ENCODE measurements around the gene AUTS2.
A peak's percentile ranks its signal among the peaks of the same experiment; 100 is the strongest.

AUTS2 gene

DNA sequence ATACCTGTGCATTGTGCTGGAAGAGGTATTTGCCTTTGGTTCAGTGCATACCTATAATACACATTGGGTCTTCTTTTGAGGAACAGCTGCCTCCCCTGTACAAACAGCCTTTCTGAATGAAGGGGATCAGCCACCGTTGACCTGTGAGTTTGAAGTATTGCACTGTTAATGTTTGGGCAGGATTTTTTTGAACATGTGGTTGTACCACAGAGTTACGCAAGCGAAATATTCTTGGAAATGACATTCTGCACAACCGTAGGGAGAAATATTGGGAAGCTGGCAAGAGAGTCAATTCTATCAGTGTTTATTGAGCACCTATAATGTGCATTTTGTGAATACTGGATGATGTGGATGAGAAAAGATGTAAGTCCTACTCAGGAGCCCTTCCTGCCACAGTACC lies 270.6 kb downstream of the AUTS2 start:
- no peak for DNase-seq

DNA sequence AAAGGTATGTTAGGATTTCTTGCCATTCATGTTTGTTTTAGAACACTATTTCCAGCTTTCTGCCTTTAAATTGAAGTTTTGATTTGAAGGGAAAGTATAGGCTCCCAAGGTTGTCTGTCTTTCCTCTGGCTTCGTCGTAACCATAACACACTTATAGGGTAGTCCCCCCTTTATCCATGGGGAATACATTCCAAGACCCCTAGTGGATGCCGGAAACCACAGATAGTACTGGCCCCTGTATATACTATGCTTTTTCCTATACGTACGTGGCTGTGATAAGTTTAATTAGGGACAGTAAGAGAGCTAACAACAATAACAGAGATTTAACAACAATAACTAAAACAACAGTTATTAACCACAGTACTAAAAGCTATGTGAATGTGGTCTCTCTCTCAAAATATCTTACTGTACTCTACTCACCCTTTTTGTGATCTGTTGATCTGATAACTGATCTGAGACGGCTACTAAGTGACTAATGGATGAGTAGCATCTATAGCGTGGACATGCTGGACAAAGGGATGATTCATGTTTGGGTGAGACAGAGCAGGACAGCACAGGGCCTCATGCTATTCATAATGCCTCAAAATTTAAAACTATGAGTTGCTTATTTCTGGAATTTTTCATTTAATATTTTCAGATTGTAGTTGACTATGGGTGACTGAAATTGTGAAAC lies 273.1 kb downstream of the AUTS2 start:
- DNase-seq: no peak

DNA sequence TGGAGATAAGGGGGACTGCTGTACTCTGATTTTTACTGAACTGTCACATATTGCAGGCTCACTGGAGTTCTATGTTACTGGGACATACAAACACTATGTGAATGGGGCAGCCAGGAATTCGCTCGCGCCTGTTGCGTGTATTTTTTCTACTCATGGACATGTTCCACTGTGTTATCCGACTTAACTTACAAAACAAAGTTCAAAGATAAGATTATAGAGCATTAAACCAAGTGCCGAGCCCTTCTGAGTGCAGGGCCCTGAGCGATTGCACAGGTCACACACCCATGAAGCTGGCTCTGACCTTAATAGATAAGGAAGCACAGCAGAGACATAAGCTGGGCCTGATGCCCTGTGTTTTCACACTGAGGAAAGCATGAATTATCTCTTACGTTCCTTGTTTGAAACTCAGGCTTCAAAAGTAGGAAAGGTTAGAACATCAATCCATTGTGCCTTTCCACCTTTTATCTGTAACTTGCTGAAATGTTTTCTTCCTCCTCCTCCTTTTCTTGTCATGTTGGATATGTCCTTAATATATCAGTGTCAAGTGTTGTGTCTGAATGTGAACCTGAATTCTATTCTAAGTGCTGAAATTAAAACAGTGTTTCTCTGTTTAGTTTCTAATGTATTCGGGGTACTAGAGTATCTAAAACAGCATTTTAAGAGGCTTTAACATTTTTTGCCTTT lies 273.8 kb downstream of the AUTS2 start:
- no peak for DNase-seq

DNA sequence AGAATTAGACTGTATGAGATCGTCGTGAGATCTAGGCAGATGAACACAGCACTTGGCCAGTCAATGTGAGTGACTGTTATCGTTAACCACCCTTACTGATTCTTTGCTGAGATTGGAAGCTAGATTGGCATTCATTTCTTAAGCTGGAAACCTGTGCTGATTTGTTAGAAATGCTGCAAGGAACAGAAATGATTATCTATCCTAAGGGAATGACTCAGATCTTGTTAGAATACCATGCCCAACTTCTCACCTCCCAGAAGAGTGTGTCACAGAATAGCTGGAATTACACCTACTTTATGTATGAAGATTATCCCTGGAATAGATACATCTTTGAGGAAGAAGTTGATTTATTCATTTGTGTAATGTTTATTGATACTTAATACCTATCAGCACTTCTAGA lies 275.2 kb downstream of the AUTS2 start:
- DNase-seq: no peak

DNA sequence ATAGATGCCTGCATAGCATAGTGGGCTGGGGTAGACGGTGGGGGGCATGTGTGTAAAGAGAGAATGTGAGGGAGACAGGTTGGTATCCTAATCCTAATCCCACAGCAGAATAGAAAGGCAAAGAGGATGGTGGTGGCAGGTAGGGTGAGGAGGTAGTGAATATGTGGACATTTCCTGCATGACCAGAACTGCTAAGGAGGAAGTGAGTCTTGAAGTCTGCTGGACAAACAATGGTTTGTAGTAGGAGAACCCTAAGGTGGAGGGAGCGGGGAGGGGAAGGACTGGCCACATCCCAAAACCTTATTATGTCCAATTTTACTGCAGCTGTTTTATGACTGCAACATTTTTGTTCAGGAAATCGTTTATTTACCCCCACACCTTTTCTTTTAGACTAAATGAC lies 279.7 kb downstream of the AUTS2 start:
- DNase-seq: no peak

DNA sequence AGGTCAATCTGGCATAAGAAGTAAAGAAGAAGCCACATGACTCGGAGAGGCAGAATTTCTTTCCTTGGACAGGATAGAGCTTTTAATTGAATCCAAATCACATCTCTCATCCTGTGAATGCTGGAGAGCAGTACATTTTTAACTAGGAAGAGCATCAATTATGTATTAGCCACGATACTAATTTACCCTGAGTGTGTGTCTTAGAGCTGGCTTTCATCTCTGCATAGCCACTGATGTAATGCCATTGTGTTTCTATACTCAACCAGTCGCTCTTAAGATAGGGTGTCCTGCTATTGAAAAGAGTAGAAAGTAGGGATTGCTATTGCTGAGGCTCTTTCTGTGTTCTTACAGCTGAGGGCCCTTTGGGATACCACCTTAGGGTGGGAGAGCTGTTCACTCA lies 280.3 kb downstream of the AUTS2 start:
- no peak for DNase-seq

DNA sequence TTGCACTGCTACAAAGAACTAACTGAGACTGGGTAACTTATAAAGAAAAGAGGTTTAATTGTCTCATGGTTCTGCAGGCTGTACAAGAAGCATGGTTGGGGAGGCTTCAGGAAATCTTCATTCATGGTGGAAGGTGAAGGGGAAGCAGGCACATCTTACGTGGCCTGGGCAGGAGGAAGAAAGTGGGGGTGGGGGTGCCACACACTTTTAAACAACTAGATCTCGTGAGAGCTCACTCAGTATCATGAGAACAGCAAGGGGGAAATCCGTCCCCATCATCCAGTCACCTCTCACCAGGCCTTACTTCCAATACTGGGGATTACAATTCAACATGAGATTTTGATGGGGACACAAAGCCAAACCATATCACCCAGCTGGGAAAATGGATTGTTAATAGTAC lies 281.7 kb downstream of the AUTS2 start:
- no peak for DNase-seq

DNA sequence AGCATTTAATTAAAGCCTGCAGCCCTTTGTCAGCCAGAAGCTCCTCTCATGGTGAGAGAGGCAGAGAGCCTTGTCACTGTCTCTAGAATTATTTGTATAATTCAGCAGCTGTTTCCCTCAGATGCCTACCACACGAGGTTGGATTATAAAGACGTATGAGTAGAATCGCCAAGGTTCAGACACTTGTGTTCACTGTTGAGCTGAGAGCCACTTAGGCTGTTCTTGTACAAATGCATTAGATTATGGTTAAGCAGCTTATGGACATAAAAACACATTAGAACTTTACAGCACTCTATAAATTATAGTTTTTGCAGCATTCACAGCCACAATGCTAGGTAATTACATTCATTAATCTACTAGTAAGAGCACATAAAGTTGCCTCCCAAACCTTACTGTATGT lies 282.6 kb downstream of the AUTS2 start:
- peak; percentile 98 for DNase-seq

DNA sequence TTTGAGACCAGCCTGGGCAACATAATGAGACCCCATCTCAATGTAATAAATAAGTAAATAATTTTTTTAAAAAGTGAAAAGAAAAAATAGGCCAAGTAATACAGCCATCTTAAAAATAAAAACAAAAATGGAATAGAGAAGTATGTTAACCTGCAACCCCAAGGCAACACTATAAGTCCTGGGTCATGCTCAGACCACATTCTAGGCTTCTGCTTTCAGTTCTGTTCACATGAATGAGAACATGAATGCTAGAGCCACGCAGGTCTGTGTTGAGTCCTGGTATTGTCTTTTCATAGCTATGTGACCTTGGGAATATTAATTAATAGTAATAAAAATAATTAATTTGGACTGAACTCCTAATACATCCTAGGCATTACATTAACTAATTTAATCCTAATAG lies 284.0 kb downstream of the AUTS2 start:
- DNase-seq: no peak

DNA sequence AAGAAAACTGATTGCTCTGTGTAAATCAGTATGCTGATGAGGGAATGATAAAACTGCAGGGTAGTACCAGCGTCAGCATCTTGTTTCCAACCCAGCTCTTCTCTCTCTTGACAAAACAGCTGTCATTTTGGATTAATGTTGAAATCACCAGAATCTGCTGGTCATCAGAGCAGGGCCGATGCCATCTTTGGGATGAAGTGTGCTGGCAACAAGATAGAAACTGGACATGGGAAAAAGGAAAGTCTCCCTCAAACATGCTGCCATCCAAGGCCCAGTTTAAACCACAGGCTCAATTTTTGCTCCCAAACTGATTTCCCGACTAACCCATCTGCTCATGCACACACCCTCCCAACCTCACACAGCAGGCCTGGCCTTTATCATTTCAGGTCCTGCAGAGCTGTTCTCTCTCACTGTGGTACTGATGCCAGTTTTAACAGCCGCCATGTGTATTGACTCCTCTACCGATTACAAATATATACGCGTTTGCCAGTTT lies 285.2 kb downstream of the AUTS2 start:
- no peak for DNase-seq

DNA sequence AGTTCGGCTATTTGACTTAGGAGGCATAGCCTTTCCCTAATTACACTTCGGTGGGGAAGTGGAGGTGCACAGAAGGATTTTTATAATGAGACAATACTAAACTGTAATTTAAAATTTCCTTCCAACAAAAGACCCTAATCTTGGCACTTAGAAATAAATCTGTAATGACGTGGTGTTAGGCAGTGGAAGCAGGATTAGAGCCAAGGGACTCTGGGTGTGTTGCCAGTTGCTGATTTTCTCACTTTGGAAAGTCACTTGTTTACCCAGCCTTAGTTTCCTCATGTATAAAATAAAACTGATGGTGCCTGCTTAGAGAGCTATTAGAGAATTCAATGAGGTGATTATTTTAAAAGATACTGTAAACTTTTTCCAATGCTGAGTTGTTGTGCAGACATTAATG lies 287.2 kb downstream of the AUTS2 start:
- no peak for DNase-seq

DNA sequence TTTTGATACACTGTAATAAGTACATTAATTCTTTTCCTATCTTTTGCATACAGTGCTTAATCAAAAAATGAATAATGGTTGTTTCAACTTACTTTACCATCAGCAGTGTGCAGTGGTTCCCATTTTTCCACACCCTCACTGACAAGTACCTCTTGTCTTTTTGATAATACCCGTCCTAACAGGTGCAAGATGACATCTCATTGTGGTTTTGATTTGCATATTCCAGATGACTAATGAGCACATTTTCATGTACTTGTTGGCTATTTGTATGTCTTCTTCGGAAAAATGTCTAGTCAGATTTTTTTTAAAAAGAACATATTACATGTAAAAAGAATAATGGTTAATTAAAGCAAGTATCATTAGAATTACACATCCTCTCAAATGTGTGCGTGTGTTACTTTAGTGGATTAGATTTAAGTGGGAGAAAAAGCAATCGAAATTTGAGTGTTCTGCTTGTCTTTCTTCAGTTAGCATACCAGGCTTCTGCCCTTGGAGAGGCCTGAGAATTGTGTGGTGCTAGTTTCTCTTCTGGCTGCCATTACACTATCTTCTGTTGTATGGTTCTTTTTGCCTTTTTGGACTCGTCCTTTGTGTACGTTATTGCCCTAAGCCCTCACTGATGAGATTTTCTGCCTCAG lies 291.2 kb downstream of the AUTS2 start:
- DNase-seq: no peak

DNA sequence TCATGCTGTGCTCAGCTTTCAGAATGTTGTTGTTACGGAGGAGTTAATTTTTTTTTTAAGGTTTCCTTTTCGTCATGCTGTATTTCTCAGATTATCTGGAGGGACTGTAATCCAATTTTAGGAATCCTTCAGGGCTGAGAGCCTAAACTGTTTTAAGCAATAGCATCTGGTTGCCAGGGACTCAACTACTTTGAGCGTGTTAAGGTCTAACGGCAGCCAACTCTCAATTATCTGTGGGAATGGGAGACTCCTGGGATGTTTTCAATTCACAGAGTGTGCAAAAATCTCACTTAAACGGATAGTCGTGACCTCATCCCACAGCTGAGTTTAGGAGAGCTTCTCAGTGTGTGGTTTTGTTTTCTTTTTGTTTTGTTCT lies 291.7 kb downstream of the AUTS2 start:
- DNase-seq: no peak

DNA sequence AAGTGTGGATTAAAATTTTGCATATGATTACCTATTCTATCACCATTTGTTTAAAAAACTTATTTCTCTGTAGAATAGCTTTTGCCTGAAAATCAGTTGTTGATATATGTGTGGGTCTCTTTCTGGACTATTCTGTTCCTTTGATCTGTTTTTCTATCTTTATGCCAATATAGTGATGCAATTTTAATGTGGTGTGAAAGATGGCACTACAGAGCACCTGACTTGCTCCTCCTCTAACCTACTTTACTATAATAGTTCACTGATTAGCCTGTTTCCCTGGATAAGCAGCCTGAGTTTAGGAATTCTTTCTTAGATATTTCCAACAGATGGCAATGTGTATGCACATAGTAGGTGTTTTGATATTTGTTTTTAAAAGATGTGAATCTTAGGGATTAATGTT lies 294.5 kb downstream of the AUTS2 start:
- DNase-seq: no peak

DNA sequence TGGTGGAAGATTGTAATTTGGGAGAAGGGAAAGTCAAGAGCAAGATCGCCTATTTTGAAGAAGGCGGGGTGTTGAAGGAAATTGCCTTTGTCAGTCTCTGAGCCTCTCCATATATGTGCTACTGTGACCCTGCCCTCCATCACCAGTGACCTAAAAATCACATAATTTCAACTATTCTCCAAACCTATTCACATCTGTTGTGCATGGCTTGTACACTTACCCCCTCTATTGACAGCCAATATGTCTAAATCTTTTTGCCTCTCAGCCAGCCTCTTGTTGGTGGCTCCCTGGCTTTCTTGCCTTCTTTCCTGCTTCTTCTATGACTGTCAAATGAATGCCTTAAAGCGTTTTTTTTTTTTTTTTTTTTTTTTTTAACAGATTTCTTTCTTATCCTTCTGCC lies 295.6 kb downstream of the AUTS2 start:
- no peak for DNase-seq

DNA sequence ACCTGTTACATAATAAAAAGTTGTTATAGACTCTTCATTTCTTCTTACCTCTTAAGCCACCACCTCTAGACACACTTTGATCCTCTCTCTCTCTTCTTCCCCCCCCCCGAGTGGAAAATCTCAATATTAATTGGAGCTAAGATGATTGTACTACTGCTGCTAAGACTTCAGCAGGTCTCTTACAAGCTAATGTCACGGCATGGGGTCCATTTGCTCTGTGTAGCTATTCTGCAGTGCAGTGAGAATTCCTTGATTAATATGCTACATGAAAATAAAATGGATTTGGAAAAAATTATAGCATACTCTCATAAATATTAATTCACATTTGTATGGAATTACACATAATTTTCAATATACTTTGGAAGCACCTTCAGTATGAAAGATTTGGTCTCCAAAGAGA lies 297.2 kb downstream of the AUTS2 start:
- no peak for DNase-seq

DNA sequence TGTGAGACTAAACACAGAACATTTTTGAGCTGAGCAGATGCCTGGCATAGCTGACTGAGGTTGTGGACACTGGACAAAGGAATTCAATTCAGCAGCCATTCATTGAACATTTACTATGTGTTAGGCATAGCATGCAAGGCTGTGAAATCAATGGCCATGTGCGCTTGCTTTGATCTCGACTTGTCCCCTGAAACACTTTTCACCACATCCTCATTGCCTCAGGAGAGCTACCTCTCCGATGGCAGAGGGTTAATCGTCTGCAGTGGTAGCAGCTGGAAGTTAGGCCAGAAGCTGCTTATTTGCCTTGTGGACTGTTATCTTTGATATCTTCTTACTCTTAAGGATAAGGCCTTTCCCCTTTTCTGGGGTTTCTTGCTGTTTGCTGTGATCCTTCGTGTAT lies 297.8 kb downstream of the AUTS2 start:
- no peak for DNase-seq

DNA sequence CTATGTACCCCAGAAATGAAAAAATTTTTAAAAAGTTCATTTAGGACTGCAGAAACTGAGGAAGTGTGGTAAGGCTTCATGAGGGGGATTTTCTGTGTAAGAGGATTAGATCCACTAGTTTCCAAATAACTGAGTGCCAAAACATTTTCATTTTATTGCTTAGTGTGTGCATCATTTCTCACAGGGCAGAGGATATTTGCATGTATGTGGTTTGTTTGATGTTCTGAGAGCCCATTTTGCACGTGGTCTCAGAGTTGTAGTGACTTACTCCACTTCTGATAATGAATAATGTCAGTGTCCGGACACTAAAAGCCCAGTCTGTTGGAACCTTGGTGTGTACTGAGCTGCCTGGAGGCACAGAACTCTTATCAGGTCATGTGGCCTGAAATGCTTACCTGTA lies 299.9 kb downstream of the AUTS2 start:
- no peak for DNase-seq

DNA sequence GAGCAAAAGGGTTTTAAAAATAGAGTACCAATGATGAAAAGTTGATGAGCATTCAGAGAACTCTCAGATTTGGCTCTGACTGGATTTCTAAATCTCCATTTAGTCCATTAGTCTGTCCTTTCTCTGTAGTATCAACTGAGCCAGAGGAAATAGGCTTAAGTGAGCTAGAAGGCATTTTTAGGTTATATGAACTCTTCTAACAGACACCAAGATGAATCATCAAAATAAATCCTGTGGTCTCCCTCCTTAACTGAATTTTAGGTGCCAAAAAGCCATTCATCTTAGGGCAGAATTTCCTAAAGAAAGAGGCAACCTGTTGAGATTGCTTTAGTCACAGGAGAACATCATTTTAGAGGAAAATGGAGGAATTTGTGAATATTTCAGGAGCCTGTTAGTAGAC lies 305.1 kb downstream of the AUTS2 start:
- DNase-seq: no peak

DNA sequence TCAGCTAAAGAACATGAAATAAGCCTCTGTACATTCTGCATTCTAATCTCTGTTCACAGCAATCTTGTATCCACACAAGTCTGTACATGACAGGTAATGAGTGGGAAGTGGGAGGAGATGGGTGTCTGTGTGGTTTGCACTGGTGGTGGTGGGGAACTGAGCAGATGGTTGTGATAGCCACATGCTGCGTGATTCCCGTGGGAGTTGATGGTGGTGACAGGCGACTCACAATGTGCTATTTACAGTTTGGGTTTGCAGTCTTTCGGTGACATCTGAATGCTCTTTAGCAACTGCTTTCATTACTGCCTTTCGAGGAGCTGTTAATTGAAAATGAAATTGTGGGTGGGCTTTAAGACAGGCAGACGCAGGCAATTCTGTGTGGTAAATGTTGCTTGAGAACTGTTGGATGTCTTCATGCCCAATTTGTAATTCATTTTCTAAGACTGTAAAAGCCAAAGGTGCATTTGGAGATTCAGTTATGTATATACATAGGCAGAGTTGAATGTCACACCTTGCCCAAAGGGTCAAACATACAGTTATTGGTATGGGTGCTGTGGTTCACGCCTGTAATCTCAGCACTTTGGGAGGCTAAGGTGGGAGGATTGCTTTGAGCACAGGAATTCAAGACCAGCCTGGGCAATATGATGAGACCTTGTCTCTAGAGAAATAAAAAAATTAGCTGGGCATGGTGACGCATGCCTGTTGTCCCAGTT lies 308.2 kb downstream of the AUTS2 start:
- no peak for DNase-seq

DNA sequence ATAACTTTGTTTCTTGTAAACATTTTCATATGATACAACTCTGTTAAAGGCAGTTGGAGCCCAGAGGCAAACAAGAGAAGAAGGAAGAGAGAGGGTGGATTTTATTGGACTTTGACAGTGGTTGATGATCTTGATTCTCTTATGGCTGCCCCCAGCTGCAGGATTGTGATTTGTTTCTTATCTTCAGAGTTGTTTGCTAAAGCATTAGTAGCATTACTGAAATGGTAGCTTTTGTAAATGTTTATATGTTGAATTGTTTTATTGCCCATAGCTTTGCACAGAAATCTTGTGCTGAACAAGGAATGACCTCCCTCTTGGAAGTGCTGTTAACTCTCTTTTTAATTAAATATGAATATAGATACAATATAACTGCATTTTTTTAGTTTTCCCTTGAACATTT lies 309.4 kb downstream of the AUTS2 start:
- no peak for DNase-seq

DNA sequence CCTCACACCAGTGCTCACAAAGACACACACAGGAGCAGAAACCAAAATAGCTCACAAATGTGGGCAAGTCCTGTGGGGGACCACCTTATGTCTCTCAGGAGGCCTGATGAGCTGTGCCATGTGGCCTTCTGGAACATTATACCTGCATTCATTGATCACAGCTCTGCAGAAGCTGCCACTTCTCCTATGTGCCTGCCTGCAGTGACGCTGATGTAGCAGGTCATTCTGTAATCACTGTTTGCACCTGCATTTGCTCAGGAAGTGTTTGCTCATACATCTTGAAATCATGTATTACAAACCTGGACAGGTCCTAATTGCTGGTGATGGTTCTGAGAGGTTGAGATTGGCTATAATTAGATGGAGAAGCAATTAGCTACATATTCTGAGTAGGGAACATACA lies 310.2 kb downstream of the AUTS2 start:
- no peak for DNase-seq

DNA sequence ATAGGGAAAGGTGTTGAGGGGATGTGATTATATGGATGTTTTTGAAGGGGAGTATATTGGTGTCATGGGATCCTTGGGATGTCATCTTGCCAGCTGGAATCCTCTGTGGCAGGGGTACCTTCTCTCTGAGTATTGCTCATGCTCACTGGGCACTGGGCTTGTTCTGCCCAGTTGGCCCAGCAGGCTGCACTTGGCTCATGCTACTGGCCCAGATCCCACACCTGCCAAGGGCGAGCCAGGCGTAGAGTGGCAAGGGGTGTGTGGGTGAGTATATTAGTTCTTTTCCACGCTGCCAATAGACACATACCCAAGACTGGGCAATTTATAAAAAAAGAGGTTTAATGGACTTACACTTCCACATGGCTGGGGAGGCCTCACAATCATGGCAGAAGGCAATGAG lies 311.9 kb downstream of the AUTS2 start:
- no peak for DNase-seq

DNA sequence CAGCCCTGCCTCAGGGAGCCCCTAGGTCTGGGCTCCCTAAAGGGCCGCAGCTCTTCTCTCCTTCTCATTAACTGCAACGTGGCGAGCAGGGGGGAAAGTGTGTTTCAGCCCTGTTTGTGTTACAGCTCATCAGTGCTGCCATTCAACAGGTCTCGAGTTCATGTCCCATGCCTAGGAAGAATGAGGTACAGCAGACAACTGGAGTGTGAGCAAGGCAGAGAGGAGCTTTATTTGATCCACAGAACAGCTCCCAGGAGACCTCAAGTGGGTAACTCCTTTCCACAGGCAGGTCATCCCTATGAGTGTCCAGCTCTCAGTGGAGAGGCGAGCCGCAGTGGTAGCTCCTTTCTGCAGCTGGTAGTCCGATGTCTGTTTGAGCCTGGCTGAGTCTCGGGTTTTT lies 313.1 kb downstream of the AUTS2 start:
- no peak for DNase-seq
